C4-2B (cell line): ENCODE measurements around the gene CFAP77.

Experiments
- H3K27ac ChIP-seq: fragments of 450-650 bp; 2 replicates; pipeline ENCODE4 v1.5.1; 2017
- ZFX ChIP-seq: fragments of 450-650 bp; IDR thresholded peaks from 2 replicates; pipeline ENCODE4 v1.6.1; 2017
- TF ChIP-seq, protein P1 (sequence below): fragments of 450-650 bp; conservative IDR thresholded peaks from 2 replicates; pipeline ENCODE4 v1.5.1; 2017; ENCODE audit warnings: mild to moderate bottlenecking

Gene CFAP77

GRCh38 chr9:132516301-132516700, 106.3 kb downstream of the CFAP77 start:
- TF ChIP-seq, protein P1, sequence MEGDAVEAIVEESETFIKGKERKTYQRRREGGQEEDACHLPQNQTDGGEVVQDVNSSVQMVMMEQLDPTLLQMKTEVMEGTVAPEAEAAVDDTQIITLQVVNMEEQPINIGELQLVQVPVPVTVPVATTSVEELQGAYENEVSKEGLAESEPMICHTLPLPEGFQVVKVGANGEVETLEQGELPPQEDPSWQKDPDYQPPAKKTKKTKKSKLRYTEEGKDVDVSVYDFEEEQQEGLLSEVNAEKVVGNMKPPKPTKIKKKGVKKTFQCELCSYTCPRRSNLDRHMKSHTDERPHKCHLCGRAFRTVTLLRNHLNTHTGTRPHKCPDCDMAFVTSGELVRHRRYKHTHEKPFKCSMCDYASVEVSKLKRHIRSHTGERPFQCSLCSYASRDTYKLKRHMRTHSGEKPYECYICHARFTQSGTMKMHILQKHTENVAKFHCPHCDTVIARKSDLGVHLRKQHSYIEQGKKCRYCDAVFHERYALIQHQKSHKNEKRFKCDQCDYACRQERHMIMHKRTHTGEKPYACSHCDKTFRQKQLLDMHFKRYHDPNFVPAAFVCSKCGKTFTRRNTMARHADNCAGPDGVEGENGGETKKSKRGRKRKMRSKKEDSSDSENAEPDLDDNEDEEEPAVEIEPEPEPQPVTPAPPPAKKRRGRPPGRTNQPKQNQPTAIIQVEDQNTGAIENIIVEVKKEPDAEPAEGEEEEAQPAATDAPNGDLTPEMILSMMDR, result no peak
- TF ChIP-seq ZFX, result no peak
- no peak overlapping the region for H3K27ac ChIP-seq

DNA sequence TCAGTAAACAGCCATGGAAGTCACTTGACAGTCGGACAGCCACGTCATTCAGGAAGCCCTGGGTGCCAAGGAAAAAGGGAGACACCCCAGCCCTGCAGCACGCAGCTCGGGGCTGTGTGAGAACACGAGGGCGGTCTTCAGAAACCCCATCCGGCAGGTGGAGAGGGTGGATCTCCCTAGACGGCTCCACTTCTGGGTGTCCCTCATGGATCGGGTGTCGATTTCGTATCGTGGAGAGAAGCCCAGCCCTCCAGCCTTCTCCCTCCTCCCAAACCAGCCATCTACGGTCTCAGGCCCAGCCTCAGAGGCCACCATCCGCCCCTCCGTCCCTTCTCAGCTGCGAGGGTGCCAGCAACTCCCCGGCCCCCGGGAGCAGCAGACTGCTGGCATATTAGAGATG, 106.9 kb downstream of the CFAP77 start:
- H3K27ac ChIP-seq, result no peak overlapping the region
- no peak for TF ChIP-seq ZFX
- TF ChIP-seq, protein P1, result no peak

DNA sequence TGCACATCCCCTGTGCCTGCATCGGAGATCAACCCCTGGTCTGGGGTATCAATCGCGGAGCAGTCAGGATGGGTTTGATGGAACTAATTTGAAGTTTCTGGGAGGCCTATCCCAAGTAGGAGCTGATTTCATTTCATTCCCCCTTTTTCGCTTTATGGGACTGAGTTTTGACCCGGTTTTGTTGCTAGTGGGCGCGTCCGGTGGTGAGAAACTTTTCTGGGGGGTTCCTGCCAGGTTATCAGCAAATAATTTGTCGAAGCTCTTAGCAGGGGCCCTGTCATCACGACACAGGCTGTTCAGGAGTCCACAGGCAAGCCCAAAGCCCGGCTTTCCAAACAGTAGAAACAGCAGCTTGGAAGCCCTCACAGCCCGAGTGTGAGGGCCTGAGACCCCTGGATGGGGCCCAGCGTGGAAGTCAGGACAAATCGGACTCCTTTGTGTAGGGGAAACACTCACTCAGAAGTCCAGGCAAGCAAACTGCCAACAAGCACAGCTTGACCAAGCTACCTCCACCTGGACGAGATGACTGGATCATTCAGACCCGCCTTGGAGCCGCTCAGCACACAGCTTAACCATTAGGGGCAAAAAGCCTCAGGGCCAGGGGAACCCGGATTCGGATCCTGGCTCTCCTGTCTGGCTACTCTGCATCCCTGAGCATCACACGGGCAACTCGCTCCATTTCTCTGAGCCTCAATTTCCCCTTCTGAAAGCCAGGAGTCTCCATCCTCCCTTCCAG, 108.0 kb downstream of the CFAP77 start:
- no peak overlapping the region for H3K27ac ChIP-seq
- TF ChIP-seq, protein P1, result no peak
- no peak for TF ChIP-seq ZFX

DNA sequence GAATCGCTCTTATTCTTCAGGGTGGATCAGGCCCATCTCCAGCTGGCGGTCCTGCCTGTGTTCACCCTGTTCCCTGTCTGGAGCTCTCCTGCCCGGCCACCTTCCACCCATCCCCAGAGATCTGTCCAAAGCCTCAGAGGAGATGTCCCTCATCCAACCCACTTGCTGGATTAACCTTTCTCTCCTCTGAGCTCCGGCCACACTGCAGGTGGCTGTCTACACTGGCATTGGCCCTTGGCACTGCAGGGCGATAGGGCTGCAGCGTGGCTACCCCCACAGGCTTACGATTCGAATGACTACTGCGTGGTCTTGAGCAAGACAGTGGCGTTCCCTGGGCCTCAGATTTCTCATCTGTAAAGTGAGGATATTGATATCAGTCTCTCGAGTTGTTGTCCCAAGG, 108.6 kb downstream of the CFAP77 start:
- no peak overlapping the region for H3K27ac ChIP-seq
- no peak for TF ChIP-seq ZFX

DNA sequence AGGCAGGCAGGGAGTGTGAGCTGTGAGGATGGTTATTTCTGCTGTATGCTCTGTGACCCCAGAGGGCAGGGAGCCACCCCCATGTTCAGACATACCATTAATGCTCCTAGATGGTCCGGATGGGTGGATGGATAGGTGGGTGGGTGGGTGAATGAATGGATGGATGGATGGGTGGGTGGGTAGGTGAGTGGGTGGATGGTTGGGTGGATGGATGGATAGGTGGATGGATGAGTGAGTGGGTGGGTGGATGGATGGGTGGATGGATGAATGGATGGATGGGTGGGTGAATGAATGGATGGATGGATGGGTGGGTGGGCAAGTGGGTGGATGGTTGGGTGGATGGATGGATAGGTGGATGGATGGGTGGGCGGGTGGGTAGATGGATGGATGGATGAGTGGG, 109.0 kb downstream of the CFAP77 start:
- H3K27ac ChIP-seq, result no peak overlapping the region
- TF ChIP-seq, protein P1, result no peak
- TF ChIP-seq ZFX, result no peak

GRCh38 chr9:132520612-132521011, 110.6 kb downstream of the CFAP77 start:
- TF ChIP-seq, protein P1, result no peak
- no peak for TF ChIP-seq ZFX
- no peak overlapping the region for H3K27ac ChIP-seq

- TF ChIP-seq ZFX, result no peak
- TF ChIP-seq, protein P1, result no peak
- H3K27ac ChIP-seq, result no peak overlapping the region
Measured at GRCh38 chr9:132525308-132526023, 115.5 kb downstream of the CFAP77 start.
